ENCODE measurements around the gene GOLGA6A. TPM values are rescaled to one million over a fixed set of nuclear protein-coding genes. Genes with fewer than 3 reads are reported as not detected.

Gene GOLGA6A
- total RNA-seq, 1 experiment from 2014 or later, result not detected

GRCh38 chr15:74124759-74125158 lies 42.4 kb upstream of the GOLGA6A start:
- peaks cover 91% of the 10 kb centered on the region for H3K27me3 Mint-ChIP-seq (ENCODE audit: unreplicated experiment)
- no peaks in the 10 kb centered on the region for H3K36me3 Mint-ChIP-seq (ENCODE audit: insufficient read depth, unreplicated experiment)
- no peak for TF ChIP-seq CTCF (IDR thresholded peaks at IDR 0.05; ENCODE audit: unreplicated experiment)
- H3K27ac Mint-ChIP-seq (ENCODE audit: unreplicated experiment), result no peak overlapping the region
- intact Hi-C loops (cut with micrococcal nuclease; ENCODE audit: unreplicated experiment), result no loop called here
- H3K9me3 Mint-ChIP-seq (ENCODE audit: low read depth, unreplicated experiment), result no peaks in the 10 kb centered on the region
- no peak overlapping the region for H3K4me3 Mint-ChIP-seq (ENCODE audit: low read depth, unreplicated experiment)
- BruUV-seq (replicated peaks), result no TSS peak
- CTCF ChIA-PET, result interaction anchor here (2.3 kb wide), 1 partner anchor 183 kb away, joined by 20 read pairs; no protein-coding TSS in a partner anchor
- DNase-seq, result no peak
- no peaks in the 10 kb centered on the region for H3K4me1 Mint-ChIP-seq (ENCODE audit: low read depth, unreplicated experiment)

- Mint-ChIP-seq H3K4me1 (ENCODE audit: low read depth, unreplicated experiment) (no peaks in the 10 kb centered on the region), H3K36me3 (ENCODE audit: insufficient read depth, unreplicated experiment) (no peaks in the 10 kb centered on the region), H3K27ac (ENCODE audit: unreplicated experiment) (no peak overlapping the region), H3K9me3 (ENCODE audit: low read depth, unreplicated experiment) (no peaks in the 10 kb centered on the region), H3K4me3 (ENCODE audit: low read depth, unreplicated experiment) (no peak overlapping the region), H3K27me3 (ENCODE audit: unreplicated experiment) (peaks cover 91% of the 10 kb centered on the region)
- intact Hi-C loops (cut with micrococcal nuclease; ENCODE audit: unreplicated experiment), result no loop called here
- no peak for DNase-seq
- no TSS peak for BruUV-seq (replicated peaks)
- no peak for TF ChIP-seq CTCF (IDR thresholded peaks at IDR 0.05; ENCODE audit: unreplicated experiment)
- CTCF ChIA-PET, result interaction anchor here (0.5 to 1.2 kb wide), 3 partner anchors 74 to 183 kb away, joined by 3 to 4 read pairs (median 3); no protein-coding TSS in a partner anchor
Measured at GRCh38 chr15:74124196-74124595, 41.8 kb upstream of the GOLGA6A start.

GRCh38 chr15:74123658-74124057 lies 41.3 kb upstream of the GOLGA6A start:
- H3K27me3 Mint-ChIP-seq (ENCODE audit: unreplicated experiment), result peaks cover 87% of the 10 kb centered on the region
- no TSS peak for BruUV-seq (replicated peaks)
- H3K36me3 Mint-ChIP-seq (ENCODE audit: insufficient read depth, unreplicated experiment), result no peaks in the 10 kb centered on the region
- CTCF ChIA-PET, result interaction anchor here (0.5 to 1.2 kb wide), 3 partner anchors 75 to 184 kb away, joined by 3 to 4 read pairs (median 3); no protein-coding TSS in a partner anchor
- H3K4me3 Mint-ChIP-seq (ENCODE audit: low read depth, unreplicated experiment), result no peak overlapping the region
- no peak overlapping the region for H3K27ac Mint-ChIP-seq (ENCODE audit: unreplicated experiment)
- intact Hi-C loops (cut with micrococcal nuclease; ENCODE audit: unreplicated experiment), result no loop called here
- H3K4me1 Mint-ChIP-seq (ENCODE audit: low read depth, unreplicated experiment), result no peaks in the 10 kb centered on the region
- no peaks in the 10 kb centered on the region for H3K9me3 Mint-ChIP-seq (ENCODE audit: low read depth, unreplicated experiment)
- no peak for TF ChIP-seq CTCF (IDR thresholded peaks at IDR 0.05; ENCODE audit: unreplicated experiment)
- DNase-seq, result no peak

- TF ChIP-seq CTCF (IDR thresholded peaks at IDR 0.05; ENCODE audit: unreplicated experiment), result no peak
- Mint-ChIP-seq H3K4me3 (ENCODE audit: low read depth, unreplicated experiment) (no peak overlapping the region), H3K27me3 (ENCODE audit: unreplicated experiment) (peaks cover 88% of the 10 kb centered on the region), H3K27ac (ENCODE audit: unreplicated experiment) (no peak overlapping the region), H3K36me3 (ENCODE audit: insufficient read depth, unreplicated experiment) (no peaks in the 10 kb centered on the region), H3K9me3 (ENCODE audit: low read depth, unreplicated experiment) (no peaks in the 10 kb centered on the region), H3K4me1 (ENCODE audit: low read depth, unreplicated experiment) (no peaks in the 10 kb centered on the region)
- CTCF ChIA-PET, result interaction anchor here (1.2 kb wide), 1 partner anchor 184 kb away, joined by 4 read pairs; no protein-coding TSS in a partner anchor
- no TSS peak for BruUV-seq (replicated peaks)
- intact Hi-C loops (cut with micrococcal nuclease; ENCODE audit: unreplicated experiment), result no loop called here
- no peak for DNase-seq
Measured at GRCh38 chr15:74123131-74123429, 40.7 kb upstream of the GOLGA6A start.
